Measurements from ENCODE around the gene HPGD. TPM values are rescaled to one million over a fixed set of nuclear protein-coding genes. Genes with fewer than 3 reads are reported as not detected.

HPGD gene
- total RNA-seq, 3 donors from 2014 or later (not counting 1 experiment from before 2014, with no cell fraction given): 2.2 to 26.7 (median 12.0) TPM

GRCh38 chr4:174554231-174554728, 32.0 kb upstream of the HPGD start:
- Mint-ChIP-seq H3K27ac (no peak overlapping the region), H3K4me3 (no peak overlapping the region), H3K27me3 (ENCODE audit: low read depth in 2 of 2) (peaks cover 7 to 11% of the 10 kb centered on the region in 2 donors), H3K36me3 (no peaks in the 10 kb centered on the region), H3K9me3 (no peaks in the 10 kb centered on the region), H3K4me1 (no peaks in the 10 kb centered on the region)
- Histone ChIP-seq H3K9me3 (ENCODE audit: control insufficient read depth, insufficient read depth, low read length) (no peaks in the 10 kb centered on the region), H3K27ac (ENCODE audit: low read length) (no peak overlapping the region), H3K27me3 (ENCODE audit: control insufficient read depth, insufficient read depth, low read length) (no peaks in the 10 kb centered on the region), H3K4me3 (ENCODE audit: low read length) (no peak overlapping the region), H3K36me3 (ENCODE audit: control insufficient read depth, insufficient read depth, low read length) (no peaks in the 10 kb centered on the region), H3K4me1 (ENCODE audit: control insufficient read depth, insufficient read depth, low read length) (no peaks in the 10 kb centered on the region)
- no peak for DNase-seq
- TF ChIP-seq CTCF (IDR thresholded peaks at IDR 0.05): no peak
- no peak for ATAC-seq
- intact Hi-C loops (cut with micrococcal nuclease): no loop called here

- H3K27ac ChIP-seq (ENCODE audit: low read length): no peak overlapping the region
- no peak overlapping the region for H3K4me3 ChIP-seq (ENCODE audit: low read length)
- no peak overlapping the region for H3K27ac Mint-ChIP-seq
- DNase-seq (no peak), ATAC-seq (no peak)
- no peak overlapping the region for H3K4me3 Mint-ChIP-seq
- H3K4me1 Mint-ChIP-seq: no peaks in the 10 kb centered on the region
- peaks cover 10 to 11% of the 10 kb centered on the region in 2 donors for H3K27me3 Mint-ChIP-seq (ENCODE audit: low read depth in 2 of 2)
- H3K36me3 ChIP-seq (ENCODE audit: control insufficient read depth, insufficient read depth, low read length): no peaks in the 10 kb centered on the region
- H3K4me1 ChIP-seq (ENCODE audit: control insufficient read depth, insufficient read depth, low read length): no peaks in the 10 kb centered on the region
- H3K27me3 ChIP-seq (ENCODE audit: control insufficient read depth, insufficient read depth, low read length): no peaks in the 10 kb centered on the region
- intact Hi-C loops (cut with micrococcal nuclease): no loop called here
- no peaks in the 10 kb centered on the region for H3K9me3 Mint-ChIP-seq
- H3K9me3 ChIP-seq (ENCODE audit: control insufficient read depth, insufficient read depth, low read length): no peaks in the 10 kb centered on the region
- H3K36me3 Mint-ChIP-seq: no peaks in the 10 kb centered on the region
- WGBS (ENCODE audit: insufficient coverage): no CpG with 5 or more reads among the region's 2 CpGs
- TF ChIP-seq CTCF (IDR thresholded peaks at IDR 0.05): no peak
These were observed 31.5 kb upstream of the HPGD start for GRCh38 chr4:174553828-174554227.

- H3K4me1 Mint-ChIP-seq: no peaks in the 10 kb centered on the region
- TF ChIP-seq CTCF (IDR thresholded peaks at IDR 0.05): no peak
- H3K4me3 ChIP-seq (ENCODE audit: low read length): no peak overlapping the region
- no peaks in the 10 kb centered on the region for H3K9me3 ChIP-seq (ENCODE audit: control insufficient read depth, insufficient read depth, low read length)
- H3K36me3 ChIP-seq (ENCODE audit: control insufficient read depth, insufficient read depth, low read length): no peaks in the 10 kb centered on the region
- WGBS (ENCODE audit: insufficient coverage): 100% methylated on average over 2 of the region's 2 CpGs
- no peak overlapping the region for H3K27ac Mint-ChIP-seq
- H3K4me1 ChIP-seq (ENCODE audit: control insufficient read depth, insufficient read depth, low read length): no peaks in the 10 kb centered on the region
- H3K27me3 ChIP-seq (ENCODE audit: control insufficient read depth, insufficient read depth, low read length): no peaks in the 10 kb centered on the region
- DNase-seq: no peak
- peaks cover 8 to 11% of the 10 kb centered on the region in 2 donors for H3K27me3 Mint-ChIP-seq (ENCODE audit: low read depth in 2 of 2)
- H3K9me3 Mint-ChIP-seq: peaks cover 0 to 2% of the 10 kb centered on the region in 2 donors
- intact Hi-C loops (cut with micrococcal nuclease): no loop called here
- H3K36me3 Mint-ChIP-seq: no peaks in the 10 kb centered on the region
- ATAC-seq: no peak
- H3K4me3 Mint-ChIP-seq: no peak overlapping the region
- H3K27ac ChIP-seq (ENCODE audit: low read length): no peak overlapping the region
These were observed 30.7 kb upstream of the HPGD start for GRCh38 chr4:174553031-174553430.

GRCh38 chr4:174550541-174550940, 28.3 kb upstream of the HPGD start:
- DNase-seq (no peak), ATAC-seq (no peak)
- H3K4me1 ChIP-seq (ENCODE audit: control insufficient read depth, insufficient read depth, low read length): no peaks in the 10 kb centered on the region
- H3K4me3 Mint-ChIP-seq: no peak overlapping the region
- peaks cover 2 to 4% of the 10 kb centered on the region in 2 donors for H3K9me3 Mint-ChIP-seq
- no peaks in the 10 kb centered on the region for H3K4me1 Mint-ChIP-seq
- no peaks in the 10 kb centered on the region for H3K36me3 Mint-ChIP-seq
- no peak overlapping the region for H3K4me3 ChIP-seq (ENCODE audit: low read length)
- no peak overlapping the region for H3K27ac Mint-ChIP-seq
- H3K27ac ChIP-seq (ENCODE audit: low read length): no peak overlapping the region
- no peaks in the 10 kb centered on the region for H3K36me3 ChIP-seq (ENCODE audit: control insufficient read depth, insufficient read depth, low read length)
- intact Hi-C loops (cut with micrococcal nuclease): no loop called here
- H3K27me3 Mint-ChIP-seq (ENCODE audit: low read depth in 2 of 2): peaks cover 2% of the 10 kb centered on the region in 2 donors
- H3K9me3 ChIP-seq (ENCODE audit: control insufficient read depth, insufficient read depth, low read length): no peaks in the 10 kb centered on the region
- TF ChIP-seq CTCF (IDR thresholded peaks at IDR 0.05): no peak
- no peaks in the 10 kb centered on the region for H3K27me3 ChIP-seq (ENCODE audit: control insufficient read depth, insufficient read depth, low read length)
